GM19395 (cell line): ENCODE measurements around the gene OTUD1.
A peak's percentile ranks its signal among the peaks of the same experiment; 100 is the strongest.

Experiments used
- ATAC-seq: cut with Tn5 transposase; IDR thresholded peaks from one replicate; pipeline ENCODE4 v1.9.1; 2021; ENCODE audit warnings: mild to moderate bottlenecking, moderate library complexity; ENCODE audit not compliant: unreplicated experiment

Gene OTUD1

GRCh38 chr10:23419655-23420329 lies 19.1 kb upstream of the OTUD1 start:
- no peak for ATAC-seq

- no peak for ATAC-seq
These were observed 17.5 kb upstream of the OTUD1 start for GRCh38 chr10:23421397-23421796.

GRCh38 chr10:23422003-23422411 lies 16.9 kb upstream of the OTUD1 start:
- ATAC-seq: no peak

- no peak for ATAC-seq
These were observed 6.7 kb upstream of the OTUD1 start for GRCh38 chr10:23432166-23432565.

GRCh38 chr10:23432639-23433038 lies 6.2 kb upstream of the OTUD1 start:
- ATAC-seq: no peak

GRCh38 chr10:23433701-23434100 lies 5.2 kb upstream of the OTUD1 start:
- no peak for ATAC-seq

- ATAC-seq: no peak
These were observed 3.5 kb upstream of the OTUD1 start for GRCh38 chr10:23435378-23435777.

GRCh38 chr10:23436983-23437382 lies 1.9 kb upstream of the OTUD1 start:
- no peak for ATAC-seq

GRCh38 chr10:23437963-23438546 lies 820 bp upstream of the OTUD1 start:
- no peak for ATAC-seq

GRCh38 chr10:23439452-23439960 lies 631 bp downstream of the OTUD1 start:
- peak; percentile 16 for ATAC-seq

- peak; percentile 23 for ATAC-seq
These were observed 1.4 kb downstream of the OTUD1 start for GRCh38 chr10:23439961-23440889.

- no peak for ATAC-seq
These were observed 2.4 kb downstream of the OTUD1 start for GRCh38 chr10:23441251-23441650.

GRCh38 chr10:23442936-23443335 lies 4.1 kb downstream of the OTUD1 start:
- ATAC-seq: no peak

- ATAC-seq: no peak
These were observed 6.7 kb downstream of the OTUD1 start for GRCh38 chr10:23445591-23445990.

GRCh38 chr10:23448323-23448722 lies 9.4 kb downstream of the OTUD1 start:
- ATAC-seq: no peak

- peak; percentile 94 for ATAC-seq
These were observed 10.1 kb downstream of the OTUD1 start for GRCh38 chr10:23448802-23449570.

- ATAC-seq: no peak
These were observed 13.3 kb downstream of the OTUD1 start for GRCh38 chr10:23452033-23452655.

GRCh38 chr10:23453465-23453864 lies 14.6 kb downstream of the OTUD1 start:
- ATAC-seq: no peak

GRCh38 chr10:23457632-23458417 lies 18.9 kb downstream of the OTUD1 start:
- ATAC-seq: no peak
